Lower leg skin (tissue), 3 donors: ENCODE data around the gene DGKH.

Experiments
- CTCF ChIP-seq, 3 donors: fragments of 450-650 bp; IDR thresholded peaks; one replicate each; pipeline ENCODE4 v1.5.1; 2016; ENCODE audit warnings: antibody characterized with exemption in 3 of 3, mild to moderate bottlenecking in 3 of 3, moderate library complexity in 2 of 3
- POLR2A ChIP-seq, 2 donors: fragments of 450-650 bp; IDR thresholded peaks; one replicate each; pipeline ENCODE4 v1.6.1; 2016 to 2017; ENCODE audit warnings: antibody characterized with exemption in 2 of 2, mild to moderate bottlenecking in 1 of 2, moderate library complexity in 1 of 2

- no peak for TF ChIP-seq CTCF (IDR thresholded peaks at IDR 0.05)
- no peak for TF ChIP-seq POLR2A (IDR thresholded peaks at IDR 0.05)
Observed at GRCh38 chr13:42057918-42058530, 9.6 kb downstream of the DGKH start.
